ENCODE measurements around the gene RAB43.
A peak's percentile ranks its signal among the peaks of the same experiment; 100 is the strongest.
"Not testable (repeated sequence)": the region's sequence is repeated elsewhere in the genome, so short reads cannot be mapped to it uniquely, and the experiment has no call there.

Gene RAB43

DNA sequence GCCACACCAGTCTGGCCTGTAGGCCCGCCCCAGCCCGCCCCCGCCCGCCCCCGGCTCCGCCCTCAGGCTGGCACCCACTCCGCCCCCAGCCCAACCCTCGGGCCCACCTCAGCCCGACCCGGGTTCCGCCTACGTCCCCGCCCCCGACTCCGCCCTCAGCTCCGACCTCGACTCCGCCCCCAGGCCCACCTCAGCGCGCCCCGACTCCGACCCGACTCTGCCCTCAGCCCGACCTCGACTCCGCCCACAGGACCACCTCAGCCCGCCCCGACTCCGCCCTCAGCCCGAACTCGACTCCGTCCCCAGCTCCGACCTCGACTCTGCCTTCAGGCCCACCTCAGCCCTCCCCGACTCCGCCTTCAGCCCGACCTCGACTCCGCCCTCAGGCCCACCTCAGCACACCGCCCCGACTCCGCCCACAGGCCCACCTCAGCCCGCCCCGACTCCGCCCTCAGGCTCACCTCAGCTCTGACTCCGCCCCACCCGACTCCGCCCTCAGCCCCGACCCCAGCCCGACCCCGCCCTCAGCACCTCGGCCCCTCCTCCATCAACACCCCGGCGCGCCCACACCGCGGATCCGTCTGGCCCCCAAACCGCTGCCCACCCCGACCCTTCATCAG, at the start of gene RAB43:
TSS of gene RAB43 (minus strand) at position 13 of the 620 bp plus-strand sequence. CDS start 315 bp downstream, outside the sequence.
- Mint-ChIP-seq H3K4me1 (ENCODE audit: low read depth) (peaks cover 33% of the 10 kb centered on the region), H3K9me3 (ENCODE audit: low read depth) (no peaks in the 10 kb centered on the region), H3K36me3 (peaks cover 12% of the 10 kb centered on the region), H3K27ac (peak within 1 kb of the TSS; percentile 100), H3K4me3 (peak within 1 kb of the TSS; percentile 96), H3K27me3 (no peaks in the 10 kb centered on the region)

DNA sequence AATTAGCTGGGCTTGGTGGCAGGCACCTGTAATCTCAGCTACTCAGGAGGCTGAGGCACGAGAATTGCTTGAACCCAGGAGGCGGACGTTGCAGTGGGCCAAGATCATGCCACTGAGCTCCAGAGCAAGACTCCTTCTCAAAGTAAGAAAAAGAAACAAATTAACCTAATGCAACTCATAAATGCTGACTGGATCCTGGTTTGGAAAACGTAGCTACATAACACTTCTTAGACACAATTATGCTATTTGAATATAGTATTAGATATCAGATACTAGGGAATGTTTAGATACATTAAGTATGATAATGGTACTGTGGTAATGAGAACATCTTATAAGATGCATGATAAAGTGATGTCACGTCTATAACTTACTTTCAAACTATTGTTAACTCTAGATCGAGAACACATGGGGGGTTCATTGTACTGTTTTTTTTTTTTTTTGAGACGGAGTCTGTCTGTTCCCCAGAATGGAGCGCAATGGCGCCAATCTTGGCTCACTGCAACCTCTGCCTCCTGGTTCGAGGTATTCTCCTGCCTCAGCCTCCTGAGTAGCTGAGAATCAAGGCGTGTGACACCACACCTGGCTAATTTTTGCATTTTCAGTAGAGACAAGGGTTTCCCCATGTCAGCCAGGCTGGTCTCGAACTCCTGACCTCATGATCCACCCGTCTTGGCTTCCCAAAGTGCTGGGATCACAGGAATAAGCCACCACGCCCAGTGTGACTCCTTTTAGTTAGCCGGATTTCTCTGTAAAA, 45.2 kb upstream of the RAB43 start:
- Mint-ChIP-seq H3K4me3 (no peak overlapping the region), H3K27me3 (no peaks in the 10 kb centered on the region), H3K36me3 (peaks cover 12% of the 10 kb centered on the region), H3K4me1 (ENCODE audit: low read depth) (peaks cover 34% of the 10 kb centered on the region), H3K27ac (no peak overlapping the region), H3K9me3 (ENCODE audit: low read depth) (no peaks in the 10 kb centered on the region)

DNA sequence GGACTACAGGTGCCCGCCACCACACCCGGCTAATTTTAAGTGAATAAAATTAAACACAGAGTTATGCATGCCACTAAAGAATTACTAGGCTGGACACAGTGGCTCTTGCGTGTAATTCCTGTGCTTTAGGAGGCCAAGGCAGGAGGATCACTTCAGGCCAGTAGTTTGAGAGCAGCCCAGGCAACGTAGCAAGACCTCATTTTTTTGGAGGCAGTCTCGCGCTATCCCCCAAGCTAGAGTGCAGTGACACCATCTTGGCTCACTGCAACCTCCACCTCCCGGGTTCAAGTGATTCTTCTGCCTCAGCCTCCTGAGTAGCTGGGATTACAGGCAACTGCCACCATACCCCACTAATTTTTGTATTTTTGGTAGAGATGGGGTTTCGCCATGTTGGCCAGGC, 44.0 kb upstream of the RAB43 start:
- H3K4me3 Mint-ChIP-seq; H3K9me3 Mint-ChIP-seq (ENCODE audit: low read depth); H3K36me3 Mint-ChIP-seq; H3K27me3 Mint-ChIP-seq; H3K27ac Mint-ChIP-seq: not testable (repeated sequence)
- peaks cover 26% of the 10 kb centered on the region for H3K4me1 Mint-ChIP-seq (ENCODE audit: low read depth)

- Mint-ChIP-seq H3K36me3 (peaks cover 8% of the 10 kb centered on the region), H3K27me3 (no peaks in the 10 kb centered on the region), H3K9me3 (ENCODE audit: low read depth) (no peaks in the 10 kb centered on the region), H3K4me1 (ENCODE audit: low read depth) (peaks cover 29% of the 10 kb centered on the region), H3K27ac (peak overlapping the region; percentile 46), H3K4me3 (no peak overlapping the region)
Observed at GRCh38 chr3:129164500-129164899, 42.9 kb upstream of the RAB43 start.

DNA sequence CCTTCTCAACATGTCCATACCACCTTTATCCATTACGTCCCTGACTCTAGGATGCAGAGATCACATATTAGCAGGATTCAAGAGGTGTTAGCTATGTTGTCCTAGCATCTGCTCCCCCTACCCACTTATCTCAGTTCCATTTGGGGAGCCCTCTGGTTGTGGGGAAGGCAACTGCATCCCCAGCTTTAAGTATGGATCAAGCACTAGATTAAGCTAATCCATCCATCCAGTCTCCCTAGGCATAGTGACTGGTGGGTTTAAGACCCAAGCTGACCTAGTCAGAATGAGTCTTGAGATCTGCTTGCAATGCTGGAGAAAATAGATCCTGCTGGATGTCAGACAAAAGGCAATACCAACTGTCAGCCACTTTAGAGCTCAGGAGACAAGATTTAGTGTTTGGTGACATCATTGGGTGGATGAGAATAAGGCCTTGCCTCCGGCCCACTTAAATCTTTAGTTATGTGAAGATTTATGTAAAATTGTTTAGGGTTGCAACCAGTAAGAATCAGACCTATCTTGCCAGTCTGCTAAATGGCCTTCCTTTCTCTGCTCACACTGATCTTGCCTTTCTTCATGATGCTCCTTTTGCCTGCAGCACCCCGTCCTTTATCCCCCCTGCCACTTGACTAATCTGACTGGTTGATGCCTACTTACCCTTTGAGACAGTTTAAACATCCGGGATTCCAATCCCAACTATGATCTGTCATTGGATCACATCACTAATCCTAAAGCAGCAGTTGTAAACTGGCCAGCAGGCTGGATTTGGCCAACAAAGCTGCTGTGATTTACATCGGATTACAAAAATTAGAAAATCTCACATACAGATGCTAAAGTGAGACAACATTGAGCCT, 41.4 kb upstream of the RAB43 start:
- Mint-ChIP-seq H3K27me3 (no peaks in the 10 kb centered on the region), H3K4me1 (ENCODE audit: low read depth) (peaks cover 40% of the 10 kb centered on the region), H3K9me3 (ENCODE audit: low read depth) (no peaks in the 10 kb centered on the region), H3K36me3 (peaks cover 6% of the 10 kb centered on the region), H3K27ac (peak overlapping the region; percentile 100), H3K4me3 (peak overlapping the region; percentile 97)

- Mint-ChIP-seq H3K9me3 (ENCODE audit: low read depth) (no peaks in the 10 kb centered on the region), H3K36me3 (peaks cover 5% of the 10 kb centered on the region), H3K27ac (peak overlapping the region; percentile 100), H3K4me1 (ENCODE audit: low read depth) (peaks cover 38% of the 10 kb centered on the region), H3K27me3 (no peaks in the 10 kb centered on the region), H3K4me3 (peak overlapping the region; percentile 97)
Observed at GRCh38 chr3:129161860-129162271, 40.3 kb upstream of the RAB43 start.

DNA sequence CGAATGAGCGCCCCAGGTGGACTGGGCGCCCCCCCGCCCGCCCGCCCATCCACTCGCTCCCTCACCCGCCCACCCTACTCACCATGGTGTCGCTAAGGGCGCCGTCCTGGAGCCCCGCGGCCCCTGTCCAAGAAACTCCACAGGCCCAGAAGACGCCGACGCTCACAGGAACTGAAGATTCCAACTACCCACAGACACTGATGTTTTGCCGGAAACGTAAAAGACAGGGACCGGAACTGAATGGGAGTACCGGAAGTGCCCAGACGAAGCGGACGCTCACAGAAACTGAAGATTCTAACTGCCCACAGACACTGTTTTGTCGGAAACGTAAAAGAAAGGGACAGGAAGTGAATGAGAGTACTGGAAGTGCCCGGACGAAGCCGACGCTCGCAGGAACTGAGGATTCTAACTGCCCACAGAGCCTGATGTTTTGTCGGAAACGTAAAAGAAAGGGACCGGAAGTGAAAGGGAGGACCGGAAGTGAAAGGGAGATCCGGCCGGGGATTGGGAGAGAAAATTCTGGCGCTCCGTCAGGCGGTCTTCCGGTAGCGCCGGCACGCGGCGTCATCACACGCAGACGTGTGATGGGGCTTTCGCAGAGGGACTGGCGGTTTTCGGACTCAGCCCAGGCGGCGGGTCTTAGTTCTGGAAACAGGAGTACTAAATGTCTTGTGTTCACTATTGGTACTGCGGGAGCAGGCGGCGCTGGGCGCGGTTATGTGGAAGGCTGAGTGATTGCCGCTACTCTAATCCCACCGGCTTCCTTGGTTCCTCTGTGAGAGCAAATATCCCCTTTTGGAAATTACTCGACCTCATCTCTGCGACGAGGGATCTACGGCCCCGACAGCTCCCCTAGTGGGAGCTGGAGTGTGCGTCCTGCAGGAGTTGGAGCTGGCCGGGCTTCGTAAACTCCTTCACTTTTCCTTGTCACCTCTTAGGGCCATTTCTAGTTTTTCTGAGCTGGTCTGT, 39.6 kb upstream of the RAB43 start, which contains the start of gene ISY1:
TSS of gene ISY1 (minus strand) at position 173 of the 969 bp plus-strand sequence. CDS start at position 85, 88 bp downstream.
- Mint-ChIP-seq H3K9me3 (ENCODE audit: low read depth) (no peaks in the 10 kb centered on the region), H3K27ac (peak within 1 kb of the TSS; percentile 100), H3K4me3 (peak within 1 kb of the TSS; percentile 97), H3K36me3 (peaks cover 4% of the 10 kb centered on the region), H3K27me3 (no peaks in the 10 kb centered on the region), H3K4me1 (ENCODE audit: low read depth) (peaks cover 36% of the 10 kb centered on the region)

GRCh38 chr3:129144786-129145185, 23.2 kb upstream of the RAB43 start:
- peaks cover 2% of the 10 kb centered on the region for H3K36me3 Mint-ChIP-seq
- peaks cover 3% of the 10 kb centered on the region for H3K4me1 Mint-ChIP-seq (ENCODE audit: low read depth)
- no peaks in the 10 kb centered on the region for H3K9me3 Mint-ChIP-seq (ENCODE audit: low read depth)
- H3K4me3 Mint-ChIP-seq: no peak overlapping the region
- no peaks in the 10 kb centered on the region for H3K27me3 Mint-ChIP-seq
- H3K27ac Mint-ChIP-seq: no peak overlapping the region

DNA sequence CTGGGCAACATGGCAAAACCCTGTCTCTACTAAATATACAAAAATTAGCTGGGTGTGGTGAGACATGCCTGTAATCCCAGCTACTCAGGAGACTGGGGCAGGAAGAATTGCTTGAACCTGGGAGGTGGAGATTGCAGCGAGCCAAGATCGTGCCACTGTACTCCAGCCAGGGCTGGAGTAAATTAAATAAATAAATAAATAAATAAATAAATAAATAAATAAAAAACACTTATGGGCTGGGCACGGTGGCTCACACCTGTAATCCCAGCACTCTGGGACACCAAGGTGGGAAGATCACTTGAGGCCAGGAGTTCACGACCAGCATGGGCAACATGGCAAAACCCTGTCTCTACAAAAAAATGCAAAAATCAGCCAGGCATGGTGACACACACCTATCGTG, 19.4 kb upstream of the RAB43 start:
- H3K4me3 Mint-ChIP-seq; H3K4me1 Mint-ChIP-seq (ENCODE audit: low read depth); H3K9me3 Mint-ChIP-seq (ENCODE audit: low read depth); H3K36me3 Mint-ChIP-seq; H3K27me3 Mint-ChIP-seq; H3K27ac Mint-ChIP-seq: not testable (repeated sequence)

DNA sequence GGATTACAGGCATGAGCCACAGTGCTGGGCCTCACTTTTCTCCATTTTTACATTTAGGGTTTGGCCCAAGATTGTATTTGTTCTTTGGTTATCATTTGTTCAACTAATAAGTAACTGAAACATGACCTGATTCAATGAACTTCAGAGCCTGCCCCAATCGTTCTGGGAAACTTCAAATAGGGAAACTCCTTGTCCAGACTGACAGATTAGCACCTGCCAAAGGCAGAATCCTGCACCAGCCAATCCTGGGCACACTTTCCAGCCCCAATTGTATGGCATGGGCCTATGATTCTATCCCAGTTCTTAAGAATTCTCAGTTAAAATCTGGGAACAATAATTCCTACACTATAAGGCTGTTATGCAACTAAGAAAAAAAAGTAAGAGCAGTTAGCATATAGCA, 18.3 kb upstream of the RAB43 start:
- Mint-ChIP-seq H3K36me3 (no peaks in the 10 kb centered on the region), H3K9me3 (ENCODE audit: low read depth) (no peaks in the 10 kb centered on the region), H3K4me1 (ENCODE audit: low read depth) (no peaks in the 10 kb centered on the region), H3K27ac (no peak overlapping the region), H3K4me3 (no peak overlapping the region), H3K27me3 (no peaks in the 10 kb centered on the region)

- H3K36me3 Mint-ChIP-seq; H3K9me3 Mint-ChIP-seq (ENCODE audit: low read depth); H3K4me3 Mint-ChIP-seq; H3K27ac Mint-ChIP-seq; H3K27me3 Mint-ChIP-seq: not testable (repeated sequence)
- peaks cover 20% of the 10 kb centered on the region for H3K4me1 Mint-ChIP-seq (ENCODE audit: low read depth)
Observed at GRCh38 chr3:129136275-129136674, 14.7 kb upstream of the RAB43 start.

DNA sequence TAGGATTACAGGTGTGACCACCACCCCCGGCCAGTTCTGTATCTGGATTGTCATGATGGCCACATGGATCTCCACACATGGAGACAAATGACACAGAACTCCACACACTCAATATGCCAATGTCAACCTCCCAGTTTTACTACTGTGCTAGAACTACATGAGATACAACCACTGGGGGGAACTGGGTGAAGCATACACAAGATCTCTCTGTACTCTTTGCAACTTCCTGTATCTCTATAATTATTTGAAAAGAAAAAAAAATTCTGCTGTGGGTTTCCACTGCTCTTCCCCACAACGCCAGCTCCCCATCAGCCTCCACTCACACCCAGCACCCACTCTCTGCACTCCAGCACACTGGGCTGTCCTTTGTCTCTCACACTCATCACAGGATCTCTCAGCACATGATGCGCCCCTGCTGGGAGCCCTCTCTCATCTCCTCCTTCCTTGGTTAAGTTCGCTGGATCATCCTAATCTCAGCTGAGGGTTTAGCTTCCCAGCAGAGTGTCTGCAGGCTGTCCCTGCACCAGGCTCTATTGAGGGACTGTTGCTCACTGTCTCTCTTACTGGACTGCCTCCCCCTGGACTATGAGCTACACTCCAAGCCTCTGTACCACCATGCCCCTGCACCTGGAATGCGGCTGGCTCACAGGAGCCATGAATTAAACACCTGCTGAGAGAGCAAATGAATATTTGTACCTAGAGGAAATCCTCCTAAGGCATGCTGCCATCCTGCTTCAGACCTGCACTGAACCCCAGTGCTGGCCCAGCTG, 10.7 kb upstream of the RAB43 start:
- Mint-ChIP-seq H3K27ac (peak overlapping the region; percentile 83), H3K4me1 (ENCODE audit: low read depth) (peaks cover 20% of the 10 kb centered on the region), H3K27me3 (no peaks in the 10 kb centered on the region), H3K9me3 (ENCODE audit: low read depth) (no peaks in the 10 kb centered on the region), H3K36me3 (peaks cover 8% of the 10 kb centered on the region), H3K4me3 (no peak overlapping the region)

- no peak overlapping the region for H3K4me3 Mint-ChIP-seq
- peaks cover 23% of the 10 kb centered on the region for H3K4me1 Mint-ChIP-seq (ENCODE audit: low read depth)
- H3K36me3 Mint-ChIP-seq: peaks cover 8% of the 10 kb centered on the region
- no peaks in the 10 kb centered on the region for H3K9me3 Mint-ChIP-seq (ENCODE audit: low read depth)
- peak overlapping the region; percentile 83 for H3K27ac Mint-ChIP-seq
- H3K27me3 Mint-ChIP-seq: no peaks in the 10 kb centered on the region
Observed at GRCh38 chr3:129131465-129132088, 10.0 kb upstream of the RAB43 start.
